ENCODE measurements around the gene PLA2G5.

DNA sequence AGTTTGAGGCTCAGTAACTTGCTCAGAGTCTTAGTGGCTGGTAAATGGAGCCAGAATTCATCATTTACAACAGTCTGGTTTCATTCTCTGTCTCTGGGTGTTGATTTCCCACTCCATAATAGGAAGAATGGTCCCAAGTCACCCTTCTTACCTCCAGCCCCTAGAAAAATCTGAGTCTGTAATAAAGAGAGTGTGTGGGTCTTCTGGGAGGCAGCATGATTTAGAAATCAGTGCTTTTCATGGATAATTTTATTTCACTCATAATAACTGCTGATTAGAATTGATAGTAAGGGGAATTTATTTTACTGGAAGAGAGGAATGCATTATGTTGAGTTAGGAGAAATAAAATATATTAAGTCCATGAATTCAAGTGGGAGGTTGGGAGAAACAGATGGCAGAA, 47.2 kb downstream of the PLA2G5 start:
- TF ChIP-seq, protein P1, sequence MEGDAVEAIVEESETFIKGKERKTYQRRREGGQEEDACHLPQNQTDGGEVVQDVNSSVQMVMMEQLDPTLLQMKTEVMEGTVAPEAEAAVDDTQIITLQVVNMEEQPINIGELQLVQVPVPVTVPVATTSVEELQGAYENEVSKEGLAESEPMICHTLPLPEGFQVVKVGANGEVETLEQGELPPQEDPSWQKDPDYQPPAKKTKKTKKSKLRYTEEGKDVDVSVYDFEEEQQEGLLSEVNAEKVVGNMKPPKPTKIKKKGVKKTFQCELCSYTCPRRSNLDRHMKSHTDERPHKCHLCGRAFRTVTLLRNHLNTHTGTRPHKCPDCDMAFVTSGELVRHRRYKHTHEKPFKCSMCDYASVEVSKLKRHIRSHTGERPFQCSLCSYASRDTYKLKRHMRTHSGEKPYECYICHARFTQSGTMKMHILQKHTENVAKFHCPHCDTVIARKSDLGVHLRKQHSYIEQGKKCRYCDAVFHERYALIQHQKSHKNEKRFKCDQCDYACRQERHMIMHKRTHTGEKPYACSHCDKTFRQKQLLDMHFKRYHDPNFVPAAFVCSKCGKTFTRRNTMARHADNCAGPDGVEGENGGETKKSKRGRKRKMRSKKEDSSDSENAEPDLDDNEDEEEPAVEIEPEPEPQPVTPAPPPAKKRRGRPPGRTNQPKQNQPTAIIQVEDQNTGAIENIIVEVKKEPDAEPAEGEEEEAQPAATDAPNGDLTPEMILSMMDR (conservative IDR thresholded peaks at IDR 0.05; ENCODE audit: low read length) = no peak
- no peak for TF ChIP-seq EZH2phosphoT487 (IDR thresholded peaks at IDR 0.05; ENCODE audit: borderline replicate concordance, low read depth, low read length)
